ENCODE results near the gene BCAS4.

Gene BCAS4

DNA sequence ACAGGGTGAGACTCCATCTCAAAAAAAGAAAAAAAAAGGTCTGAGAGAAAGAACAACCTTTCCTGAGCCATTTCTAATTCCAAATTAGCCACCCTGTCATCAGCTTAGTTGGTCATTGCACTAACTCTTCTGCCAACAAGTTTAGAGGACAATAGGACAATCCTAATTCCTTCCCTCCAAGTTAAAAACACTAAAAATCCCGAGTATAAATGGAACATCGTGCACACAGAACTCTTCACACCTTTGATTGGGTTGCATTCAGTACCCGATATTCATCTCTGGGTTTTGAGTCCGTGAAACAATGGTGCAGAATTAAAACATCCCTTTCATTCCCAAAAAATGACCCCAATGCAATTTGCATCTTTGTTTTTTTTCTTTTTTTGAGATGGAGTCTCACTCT lies 40.4 kb upstream of the BCAS4 start:
- no peaks in the 10 kb centered on the region for H3K79me2 ChIP-seq (ENCODE audit: control insufficient read depth, low read length)
- TF ChIP-seq, protein P1, sequence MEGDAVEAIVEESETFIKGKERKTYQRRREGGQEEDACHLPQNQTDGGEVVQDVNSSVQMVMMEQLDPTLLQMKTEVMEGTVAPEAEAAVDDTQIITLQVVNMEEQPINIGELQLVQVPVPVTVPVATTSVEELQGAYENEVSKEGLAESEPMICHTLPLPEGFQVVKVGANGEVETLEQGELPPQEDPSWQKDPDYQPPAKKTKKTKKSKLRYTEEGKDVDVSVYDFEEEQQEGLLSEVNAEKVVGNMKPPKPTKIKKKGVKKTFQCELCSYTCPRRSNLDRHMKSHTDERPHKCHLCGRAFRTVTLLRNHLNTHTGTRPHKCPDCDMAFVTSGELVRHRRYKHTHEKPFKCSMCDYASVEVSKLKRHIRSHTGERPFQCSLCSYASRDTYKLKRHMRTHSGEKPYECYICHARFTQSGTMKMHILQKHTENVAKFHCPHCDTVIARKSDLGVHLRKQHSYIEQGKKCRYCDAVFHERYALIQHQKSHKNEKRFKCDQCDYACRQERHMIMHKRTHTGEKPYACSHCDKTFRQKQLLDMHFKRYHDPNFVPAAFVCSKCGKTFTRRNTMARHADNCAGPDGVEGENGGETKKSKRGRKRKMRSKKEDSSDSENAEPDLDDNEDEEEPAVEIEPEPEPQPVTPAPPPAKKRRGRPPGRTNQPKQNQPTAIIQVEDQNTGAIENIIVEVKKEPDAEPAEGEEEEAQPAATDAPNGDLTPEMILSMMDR (IDR thresholded peaks at IDR 0.05; ENCODE audit: low read depth, low read length, poor library complexity, severe bottlenecking): no peak
- no peak for TF ChIP-seq EZH2phosphoT487 (IDR thresholded peaks at IDR 0.05; ENCODE audit: borderline replicate concordance, low read length)
- 0 out of 2 replicates have a peak, but pooled peaks cover 5% of the 10 kb centered on the region for H4K20me1 ChIP-seq (ENCODE audit: control insufficient read depth, insufficient read depth, low read depth, low read length)
- H3K27me3 ChIP-seq (ENCODE audit: control insufficient read depth, low read length): no peaks in the 10 kb centered on the region
- no peaks in the 10 kb centered on the region for H3K9me3 ChIP-seq (ENCODE audit: control insufficient read depth, insufficient read depth, low read length)
- no peak overlapping the region for H3K4me2 ChIP-seq (ENCODE audit: low read length)
- H3K9me2 ChIP-seq (replicated peaks; ENCODE audit: control insufficient read depth, low read length): no peaks in the 10 kb centered on the region
- no peaks in the 10 kb centered on the region for H3F3A ChIP-seq (ENCODE audit: control insufficient read depth, insufficient read depth)
- no peak overlapping the region for H3K27ac ChIP-seq (ENCODE audit: low read depth, low read length)
- H3K36me3 ChIP-seq (ENCODE audit: control insufficient read depth, low read length): peaks cover 10% of the 10 kb centered on the region
- H3K4me1 ChIP-seq (ENCODE audit: control insufficient read depth, low read length): no peaks in the 10 kb centered on the region
- no peak overlapping the region for H3K4me3 ChIP-seq (ENCODE audit: low read length)

DNA sequence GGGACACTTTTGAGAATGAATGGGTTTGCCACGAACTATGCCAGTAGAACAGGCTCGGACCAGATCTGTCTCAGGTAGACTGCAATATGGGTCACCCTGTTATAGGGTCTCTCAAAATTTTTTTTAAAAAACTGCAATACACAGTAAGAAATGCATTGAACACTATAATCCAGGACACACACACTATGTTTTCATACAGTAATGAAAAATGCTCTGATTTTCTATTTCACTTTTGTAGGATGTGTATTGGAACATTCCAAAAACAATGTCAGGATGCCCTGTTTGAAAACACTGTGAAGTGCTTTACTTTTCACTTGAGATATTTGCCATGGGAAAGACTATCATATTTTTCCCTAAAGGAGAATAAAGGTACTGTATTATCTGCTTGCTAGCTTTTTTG lies 38.4 kb upstream of the BCAS4 start:
- Histone ChIP-seq H3K4me3 (ENCODE audit: low read length) (no peak overlapping the region), H4K20me1 (ENCODE audit: control insufficient read depth, insufficient read depth, low read depth, low read length) (no peaks in the 10 kb centered on the region), H3K4me1 (ENCODE audit: control insufficient read depth, low read length) (no peaks in the 10 kb centered on the region), H3K4me2 (ENCODE audit: low read length) (no peak overlapping the region), H3K9me3 (ENCODE audit: control insufficient read depth, insufficient read depth, low read length) (no peaks in the 10 kb centered on the region), H3K79me2 (ENCODE audit: control insufficient read depth, low read length) (peaks cover 7% of the 10 kb centered on the region; the same call in 1 of the 2 replicates), H3K27ac (ENCODE audit: low read depth, low read length) (no peak overlapping the region), H3K9me2 (replicated peaks; ENCODE audit: control insufficient read depth, low read length) (no peaks in the 10 kb centered on the region), H3F3A (ENCODE audit: control insufficient read depth, insufficient read depth) (no peaks in the 10 kb centered on the region), H3K36me3 (ENCODE audit: control insufficient read depth, low read length) (no peaks in the 10 kb centered on the region), H3K27me3 (ENCODE audit: control insufficient read depth, low read length) (no peaks in the 10 kb centered on the region)
- TF ChIP-seq EZH2phosphoT487 (IDR thresholded peaks at IDR 0.05; ENCODE audit: borderline replicate concordance, low read length): no peak
- TF ChIP-seq, protein P1 (IDR thresholded peaks at IDR 0.05; ENCODE audit: low read depth, low read length, poor library complexity, severe bottlenecking): no peak

DNA sequence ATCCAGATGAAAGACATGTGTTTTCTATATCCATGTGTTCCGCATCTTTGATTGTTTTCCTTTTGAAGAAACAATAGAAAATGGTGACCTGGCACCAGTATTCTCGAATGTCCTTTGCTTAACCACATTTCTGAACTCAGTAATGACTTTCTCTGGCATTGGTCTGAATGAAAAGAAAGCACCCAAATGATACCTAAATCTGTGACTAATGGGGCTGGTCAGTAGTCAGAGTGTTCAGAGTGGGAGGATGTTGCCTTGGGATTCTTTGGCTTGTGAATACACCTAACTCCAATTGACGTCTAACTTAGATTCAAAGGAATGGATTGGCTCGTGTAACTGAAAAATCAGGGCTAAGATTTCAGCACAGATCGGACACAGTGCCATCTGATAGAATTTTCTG lies 36.4 kb upstream of the BCAS4 start:
- Histone ChIP-seq H3K4me1 (ENCODE audit: control insufficient read depth, low read length) (no peaks in the 10 kb centered on the region), H4K20me1 (ENCODE audit: control insufficient read depth, insufficient read depth, low read depth, low read length) (no peaks in the 10 kb centered on the region), H3K4me3 (ENCODE audit: low read length) (no peak overlapping the region), H3K9me2 (replicated peaks; ENCODE audit: control insufficient read depth, low read length) (no peaks in the 10 kb centered on the region), H3K79me2 (ENCODE audit: control insufficient read depth, low read length) (peaks cover 21% of the 10 kb centered on the region; the same call in 1 of the 2 replicates), H3K27ac (ENCODE audit: low read depth, low read length) (no peak overlapping the region), H3K4me2 (ENCODE audit: low read length) (no peak overlapping the region), H3F3A (ENCODE audit: control insufficient read depth, insufficient read depth) (no peaks in the 10 kb centered on the region), H3K9me3 (ENCODE audit: control insufficient read depth, insufficient read depth, low read length) (no peaks in the 10 kb centered on the region), H3K27me3 (ENCODE audit: control insufficient read depth, low read length) (no peaks in the 10 kb centered on the region), H3K36me3 (ENCODE audit: control insufficient read depth, low read length) (no peaks in the 10 kb centered on the region)
- TF ChIP-seq EZH2phosphoT487 (IDR thresholded peaks at IDR 0.05; ENCODE audit: borderline replicate concordance, low read length): no peak
- TF ChIP-seq, protein P1 (IDR thresholded peaks at IDR 0.05; ENCODE audit: low read depth, low read length, poor library complexity, severe bottlenecking): no peak

Data from DOHH2 (cell line).